Right lobe of liver (tissue), 4 donors: ENCODE measurements around the gene CHI3L1.

ENCODE experiments used
- POLR2A ChIP-seq: fragments of 450-650 bp; IDR thresholded peaks from one replicate; pipeline ENCODE4 v1.6.1; 2017; ENCODE audit warnings: antibody characterized with exemption, mild to moderate bottlenecking
- TF ChIP-seq, protein P1 (sequence below), 4 donors: fragments of 200-600 bp in 3 of 4; fragments of 450-650 bp in 1 of 4; IDR thresholded peaks; one replicate each; pipeline versions ENCODE4 v1.5.1 to v1.8.0; 2016 to 2022; ENCODE audit warnings: antibody characterized with exemption in 4 of 4, mild to moderate bottlenecking in 2 of 4
- donor health status: DM: no; HTN: no; CAD: no.
- donor health status: DM: no; HTN: no; CAD: no.
- donor health status: DM: no; HTN: yes; CAD: no.

- TF ChIP-seq POLR2A, result no peak
- TF ChIP-seq, protein P1, sequence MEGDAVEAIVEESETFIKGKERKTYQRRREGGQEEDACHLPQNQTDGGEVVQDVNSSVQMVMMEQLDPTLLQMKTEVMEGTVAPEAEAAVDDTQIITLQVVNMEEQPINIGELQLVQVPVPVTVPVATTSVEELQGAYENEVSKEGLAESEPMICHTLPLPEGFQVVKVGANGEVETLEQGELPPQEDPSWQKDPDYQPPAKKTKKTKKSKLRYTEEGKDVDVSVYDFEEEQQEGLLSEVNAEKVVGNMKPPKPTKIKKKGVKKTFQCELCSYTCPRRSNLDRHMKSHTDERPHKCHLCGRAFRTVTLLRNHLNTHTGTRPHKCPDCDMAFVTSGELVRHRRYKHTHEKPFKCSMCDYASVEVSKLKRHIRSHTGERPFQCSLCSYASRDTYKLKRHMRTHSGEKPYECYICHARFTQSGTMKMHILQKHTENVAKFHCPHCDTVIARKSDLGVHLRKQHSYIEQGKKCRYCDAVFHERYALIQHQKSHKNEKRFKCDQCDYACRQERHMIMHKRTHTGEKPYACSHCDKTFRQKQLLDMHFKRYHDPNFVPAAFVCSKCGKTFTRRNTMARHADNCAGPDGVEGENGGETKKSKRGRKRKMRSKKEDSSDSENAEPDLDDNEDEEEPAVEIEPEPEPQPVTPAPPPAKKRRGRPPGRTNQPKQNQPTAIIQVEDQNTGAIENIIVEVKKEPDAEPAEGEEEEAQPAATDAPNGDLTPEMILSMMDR (IDR thresholded peaks at IDR 0.05), result no peak
These were observed 17.5 kb downstream of the CHI3L1 start for GRCh38 chr1:203168991-203169390.
